ENCODE data around the gene CDIP1. TPM values are rescaled to one million over a fixed set of nuclear protein-coding genes. Genes with fewer than 3 reads are reported as not detected.
A peak's percentile ranks its signal among the peaks of the same experiment; 100 is the strongest.

CDIP1 gene
- total RNA-seq, 4 donors from 2014 or later = 14.7 to 30.0 (median 21.3) TPM

DNA sequence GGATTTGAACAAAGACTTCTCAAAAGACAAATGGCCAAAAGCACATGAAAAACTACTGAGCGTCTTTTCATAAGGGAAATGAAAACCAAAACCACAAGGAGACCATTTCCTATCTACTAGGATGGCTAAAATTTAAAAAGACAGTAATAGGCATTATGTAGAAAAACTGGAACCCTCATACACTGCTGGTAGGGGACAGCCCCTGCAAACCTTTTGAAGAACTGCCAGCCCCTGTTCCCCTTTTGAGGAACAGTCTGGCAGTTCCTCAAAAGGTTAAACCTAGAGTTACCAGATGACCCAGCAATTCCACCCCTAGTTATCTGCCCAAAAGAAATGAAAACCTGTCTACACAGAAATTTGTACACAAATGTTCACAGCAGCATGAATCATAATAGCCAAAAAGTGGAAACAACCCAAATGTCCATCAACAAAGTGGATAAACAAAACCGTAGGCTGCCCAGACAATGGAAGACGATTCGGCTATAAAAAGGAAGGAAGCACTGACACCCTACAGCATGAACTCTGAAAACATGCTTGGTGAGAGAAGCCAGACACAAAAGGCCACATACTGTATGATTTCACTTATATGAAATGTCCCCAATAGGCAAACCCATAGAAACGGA, 22.9 kb downstream of the CDIP1 start:
- Histone ChIP-seq H3K27me3 (no peaks in the 10 kb centered on the region), H3K4me1 (peaks cover 52% of the 10 kb centered on the region), H3K4me3 (no peak overlapping the region), H3K36me3 (peaks cover 26% of the 10 kb centered on the region), H3K9me3 (no peaks in the 10 kb centered on the region), H3K27ac (no peak overlapping the region)
- DNase-seq (ENCODE audit: low spot score in 2 of 2) = no peak
- TF ChIP-seq POLR2AphosphoS5 (IDR thresholded peaks at IDR 0.05) = no peak
- TF ChIP-seq EP300 (IDR thresholded peaks at IDR 0.05) = no peak
- TF ChIP-seq POLR2A (IDR thresholded peaks at IDR 0.05) = no peak
- no peak for TF ChIP-seq CTCF (IDR thresholded peaks at IDR 0.05)
- WGBS = 47% methylated on average over 5 of the region's 5 CpGs

GRCh38 chr16:4514606-4515005, 24.0 kb downstream of the CDIP1 start:
- Histone ChIP-seq H3K9me3 (no peaks in the 10 kb centered on the region), H3K27me3 (no peaks in the 10 kb centered on the region), H3K27ac (peak overlapping the region; percentile 51), H3K4me3 (no peak overlapping the region), H3K4me1 (peaks cover 53% of the 10 kb centered on the region), H3K36me3 (peaks cover 35% of the 10 kb centered on the region)
- TF ChIP-seq POLR2AphosphoS5 (IDR thresholded peaks at IDR 0.05) (no peak), EP300 (IDR thresholded peaks at IDR 0.05) (no peak), POLR2A (IDR thresholded peaks at IDR 0.05) (no peak), CTCF (IDR thresholded peaks at IDR 0.05) (no peak)
- DNase-seq (ENCODE audit: low spot score in 2 of 2) = no peak
- 36% methylated on average over 7 of the region's 7 CpGs for WGBS

DNA sequence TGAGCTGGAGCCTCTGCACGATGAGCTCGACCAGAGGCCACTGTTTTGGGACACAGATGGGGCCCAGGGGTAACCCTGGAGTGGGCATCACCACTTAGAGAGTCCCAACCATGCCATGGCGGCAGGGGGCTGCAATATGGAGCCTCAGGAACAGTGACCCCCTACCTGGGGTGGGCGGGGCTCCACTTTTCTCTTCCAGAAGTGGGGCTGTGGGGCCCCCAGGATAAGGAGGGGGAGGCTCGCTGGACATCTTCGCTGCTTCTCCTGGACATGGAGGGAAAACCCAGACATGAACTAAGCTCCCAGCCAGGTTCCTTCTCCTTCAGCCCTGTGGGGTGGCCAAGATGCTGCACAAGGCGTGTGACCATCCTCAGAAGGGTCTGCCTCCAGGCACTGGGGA, 24.7 kb downstream of the CDIP1 start:
- H3K4me3 ChIP-seq = no peak overlapping the region
- H3K9me3 ChIP-seq = no peaks in the 10 kb centered on the region
- H3K4me1 ChIP-seq = peaks cover 53% of the 10 kb centered on the region
- DNase-seq (ENCODE audit: low spot score in 2 of 2) = no peak
- peak overlapping the region; percentile 51 for H3K27ac ChIP-seq
- TF ChIP-seq POLR2A (IDR thresholded peaks at IDR 0.05) = no peak
- TF ChIP-seq EP300 (IDR thresholded peaks at IDR 0.05) = no peak
- TF ChIP-seq CTCF (IDR thresholded peaks at IDR 0.05) = no peak
- TF ChIP-seq POLR2AphosphoS5 (IDR thresholded peaks at IDR 0.05) = no peak
- 83% methylated on average over 1 of the region's 7 CpGs for WGBS
- peaks cover 42% of the 10 kb centered on the region for H3K36me3 ChIP-seq
- H3K27me3 ChIP-seq = no peaks in the 10 kb centered on the region

DNA sequence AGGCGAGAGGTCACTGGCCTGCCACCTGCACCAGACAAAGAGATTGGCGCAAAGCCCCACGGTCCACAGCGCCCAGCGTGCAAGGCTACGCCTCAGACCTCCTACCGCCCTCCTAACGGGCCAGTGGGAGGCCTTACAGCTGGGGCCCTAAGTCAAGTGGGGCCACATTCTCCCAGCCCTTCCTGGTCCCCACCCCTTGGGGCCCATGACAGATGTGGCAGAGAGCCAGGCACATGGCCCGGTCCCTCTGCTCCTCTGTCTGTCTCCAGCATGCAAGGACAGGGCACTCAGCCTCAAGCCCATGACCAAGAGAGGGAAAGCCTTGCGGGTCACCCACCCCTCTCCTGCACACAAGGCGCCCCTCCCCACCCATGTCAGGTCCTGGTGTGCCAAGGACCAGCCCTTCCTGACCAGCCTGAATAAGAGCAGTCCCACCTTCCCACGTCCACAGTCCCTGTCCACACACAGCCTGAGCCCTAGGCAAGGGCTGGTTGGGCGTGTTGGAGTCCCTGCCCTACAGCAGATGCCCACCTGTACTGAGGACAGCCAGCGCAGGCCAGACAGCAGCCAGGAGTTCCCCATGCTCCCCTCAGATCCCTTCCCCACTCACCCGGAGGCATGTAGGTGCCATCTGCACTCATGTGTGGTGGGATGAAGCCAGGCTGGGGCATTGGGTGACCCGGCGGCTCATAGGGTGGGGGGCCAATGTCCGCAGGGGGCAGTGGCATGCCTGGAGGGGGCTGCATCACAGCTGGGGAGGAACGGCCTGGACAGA, 25.3 kb downstream of the CDIP1 start:
- no peaks in the 10 kb centered on the region for H3K27me3 ChIP-seq
- H3K4me3 ChIP-seq = no peak overlapping the region
- H3K9me3 ChIP-seq = no peaks in the 10 kb centered on the region
- no peak overlapping the region for H3K27ac ChIP-seq
- DNase-seq (ENCODE audit: low spot score in 2 of 2) = no peak
- peaks cover 48% of the 10 kb centered on the region for H3K36me3 ChIP-seq
- no peak for TF ChIP-seq POLR2AphosphoS5 (IDR thresholded peaks at IDR 0.05)
- no peak for TF ChIP-seq CTCF (IDR thresholded peaks at IDR 0.05)
- TF ChIP-seq POLR2A (IDR thresholded peaks at IDR 0.05) = no peak
- no peak for TF ChIP-seq EP300 (IDR thresholded peaks at IDR 0.05)
- 100% methylated on average over 2 of the region's 19 CpGs for WGBS
- H3K4me1 ChIP-seq = peaks cover 53% of the 10 kb centered on the region

DNA sequence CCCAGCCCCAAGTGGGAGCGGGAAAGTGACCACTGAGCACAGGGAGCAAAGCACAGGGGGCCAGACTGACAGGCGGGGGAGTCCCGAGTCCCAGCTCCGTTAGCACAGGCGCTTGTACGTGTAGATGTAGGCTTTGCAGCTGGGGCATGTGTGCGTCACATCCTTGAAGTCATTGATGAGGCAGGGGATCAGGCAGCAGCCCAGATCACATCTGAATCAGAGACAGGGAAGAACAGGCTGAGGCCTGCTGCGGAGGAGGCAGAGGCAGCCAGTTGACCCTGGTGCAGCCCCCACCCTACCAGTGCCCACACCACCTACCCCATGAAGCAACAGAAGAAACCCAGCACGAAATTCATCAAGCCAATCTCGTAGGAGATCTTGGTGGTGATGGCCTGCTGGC, 26.1 kb downstream of the CDIP1 start:
- DNase-seq (ENCODE audit: low spot score in 2 of 2) = no peak
- WGBS = 85% methylated on average over 10 of the region's 10 CpGs
- no peak overlapping the region for H3K4me3 ChIP-seq
- peaks cover 56% of the 10 kb centered on the region for H3K36me3 ChIP-seq
- no peaks in the 10 kb centered on the region for H3K9me3 ChIP-seq
- TF ChIP-seq POLR2A (IDR thresholded peaks at IDR 0.05) (no peak), POLR2AphosphoS5 (IDR thresholded peaks at IDR 0.05) (no peak), EP300 (IDR thresholded peaks at IDR 0.05) (no peak), CTCF (IDR thresholded peaks at IDR 0.05) (no peak)
- no peak overlapping the region for H3K27ac ChIP-seq
- H3K4me1 ChIP-seq = peaks cover 53% of the 10 kb centered on the region
- H3K27me3 ChIP-seq = no peaks in the 10 kb centered on the region
